Raji (cell line): ENCODE results near the gene ATP2A3.

Experiments used
- POLR2A ChIP-seq: IDR thresholded peaks from 2 replicates; pipeline ENCODE4 v1.6.1; 2011; ENCODE audit warnings: low read depth, low read length, control low read depth; ENCODE audit not compliant: insufficient read depth

The ATP2A3 gene

GRCh38 chr17:3919123-3919624 is 45.1 kb downstream of the ATP2A3 start:
- TF ChIP-seq POLR2A, result no peak

DNA sequence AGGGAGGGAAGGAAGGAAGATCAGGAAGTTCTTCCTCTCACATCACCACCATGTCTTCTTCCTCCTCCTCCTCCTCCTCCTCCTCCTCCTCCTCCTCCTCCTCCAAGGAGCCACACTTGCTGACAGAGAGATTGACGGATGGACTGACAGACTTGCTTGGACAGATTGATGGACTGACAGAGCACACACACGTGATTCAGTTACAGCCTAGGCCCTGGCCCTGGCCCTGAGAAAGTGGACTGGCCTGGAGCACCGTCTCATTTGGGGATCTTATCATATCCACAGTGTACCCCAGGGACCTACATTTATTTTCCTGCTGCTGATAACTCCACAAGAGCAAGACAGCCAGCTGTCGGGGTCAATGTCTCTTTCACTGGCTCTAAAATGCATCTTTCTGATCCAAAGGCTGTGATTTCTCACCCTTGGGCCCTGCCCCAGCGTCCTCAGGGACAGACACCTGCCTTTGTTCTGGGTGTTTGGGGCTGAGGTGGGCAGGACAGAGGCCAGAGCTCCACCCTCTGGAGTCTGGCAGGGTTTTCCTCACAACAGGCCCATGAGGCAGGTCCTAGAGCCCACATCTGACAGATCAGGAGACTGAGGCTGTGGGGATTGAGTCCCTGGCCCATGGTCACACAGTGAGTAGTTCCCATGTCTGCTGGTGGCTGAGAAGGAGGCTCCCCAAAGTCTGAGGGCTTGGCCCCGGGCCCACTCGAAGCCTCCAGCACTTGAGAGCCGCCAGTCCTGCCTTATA is 45.7 kb downstream of the ATP2A3 start:
- TF ChIP-seq POLR2A, result no peak

GRCh38 chr17:3917391-3917931 is 46.8 kb downstream of the ATP2A3 start:
- no peak for TF ChIP-seq POLR2A

DNA sequence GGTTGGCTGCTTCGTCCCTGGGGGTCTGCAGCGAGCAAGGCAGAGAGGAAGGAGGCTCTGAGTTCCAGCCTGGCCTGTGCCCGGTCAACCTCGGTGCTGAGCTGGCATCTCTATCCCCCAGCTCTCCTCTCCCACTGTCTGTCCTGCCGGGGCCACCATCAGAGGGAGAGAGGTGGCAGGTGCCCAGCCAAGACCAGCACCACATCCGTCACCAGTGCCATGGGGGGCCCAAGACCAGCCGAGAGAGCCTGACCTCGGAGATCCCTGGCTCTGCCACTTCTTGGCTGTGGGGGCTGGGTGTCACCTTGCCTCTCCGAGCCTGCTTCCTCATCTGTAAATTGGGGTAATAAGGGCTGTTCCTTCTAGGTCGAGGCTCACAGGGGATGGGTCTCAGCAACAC is 47.4 kb downstream of the ATP2A3 start:
- TF ChIP-seq POLR2A, result no peak

DNA sequence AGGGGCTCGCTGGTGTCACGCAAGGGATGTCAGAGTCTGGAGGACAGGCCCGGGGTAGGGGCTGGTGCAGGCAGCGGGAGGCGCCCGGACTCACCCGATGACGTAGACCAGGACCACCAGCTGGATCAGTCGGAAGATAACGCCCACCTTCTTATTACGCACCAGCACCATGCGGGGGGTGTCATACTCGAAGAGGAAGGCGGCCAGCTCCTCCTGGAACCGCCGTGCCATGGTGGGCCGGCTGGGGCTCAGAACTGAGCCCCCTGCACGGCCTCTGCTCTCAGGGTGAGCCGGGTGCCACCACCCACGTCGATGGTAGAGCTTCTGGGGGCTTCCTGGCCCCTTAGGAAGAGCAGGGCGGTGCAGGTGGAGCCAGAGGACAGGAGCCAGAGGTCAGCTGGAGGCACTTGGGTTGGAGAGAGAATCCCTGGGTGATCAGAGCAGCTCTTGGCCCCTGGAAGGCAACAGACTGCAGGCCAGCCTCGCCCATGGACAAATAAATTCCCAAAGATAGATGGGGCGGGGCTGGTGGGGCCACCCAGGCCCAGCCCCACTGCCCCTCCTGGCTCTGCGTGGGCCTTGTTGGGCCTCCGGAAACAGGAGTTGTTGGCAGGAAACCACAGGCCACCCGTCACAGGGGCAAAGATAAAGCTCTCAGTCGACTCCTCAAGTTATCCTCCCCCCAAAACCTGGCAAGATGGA is 48.1 kb downstream of the ATP2A3 start, which contains the start of gene P2RX1:
TSS of gene P2RX1 (minus strand) at position 471 of the 702 bp plus-strand sequence. CDS start at position 231, 240 bp downstream.
- TF ChIP-seq POLR2A, result no peak

- TF ChIP-seq POLR2A, result no peak
Measured at GRCh38 chr17:3915581-3915994, 48.6 kb downstream of the ATP2A3 start.

GRCh38 chr17:3914312-3914670 is 49.9 kb downstream of the ATP2A3 start:
- TF ChIP-seq POLR2A, result peak; percentile 26; the same call in 1 of the 2 replicates

DNA sequence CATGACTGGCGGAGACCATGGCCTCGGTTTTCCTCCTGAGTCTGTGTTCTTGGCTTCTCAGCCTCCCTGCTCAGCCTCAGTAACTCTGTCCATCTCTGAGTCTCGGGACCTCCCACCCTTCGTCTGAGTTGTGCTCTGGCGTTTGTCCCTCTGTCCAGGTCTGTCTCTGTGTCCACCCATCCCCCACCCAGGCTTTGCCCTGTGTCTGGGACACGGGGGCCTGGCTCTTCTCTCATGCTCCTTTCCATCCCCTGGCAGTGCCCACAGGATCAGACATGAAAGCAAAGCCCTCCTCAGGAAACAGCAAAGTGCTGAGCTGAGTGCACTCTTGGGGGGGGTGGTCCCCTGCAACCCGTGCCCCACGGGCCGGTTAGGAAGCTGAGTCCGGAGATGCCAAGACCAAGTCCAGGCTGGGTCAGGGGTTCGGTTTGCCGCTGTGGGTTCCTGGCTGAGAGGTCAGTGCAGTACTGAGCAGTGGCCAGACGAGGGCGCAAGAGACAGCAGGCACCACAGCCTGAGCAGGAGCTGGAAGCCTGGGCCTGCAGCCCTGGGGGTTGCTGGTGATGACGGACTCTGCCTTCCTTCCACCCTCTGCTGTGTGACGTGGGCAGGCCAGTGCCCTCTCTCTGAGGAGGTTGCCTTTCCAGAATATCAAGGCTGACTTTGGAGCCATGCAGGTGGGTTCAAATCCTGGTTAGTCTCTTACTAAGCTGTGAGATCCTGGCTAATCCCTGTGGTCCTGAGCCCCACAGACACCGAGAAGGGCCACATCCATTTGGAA is 50.5 kb downstream of the ATP2A3 start:
- no peak for TF ChIP-seq POLR2A

- no peak for TF ChIP-seq POLR2A
Measured at GRCh38 chr17:3912827-3913226, 51.4 kb downstream of the ATP2A3 start.

DNA sequence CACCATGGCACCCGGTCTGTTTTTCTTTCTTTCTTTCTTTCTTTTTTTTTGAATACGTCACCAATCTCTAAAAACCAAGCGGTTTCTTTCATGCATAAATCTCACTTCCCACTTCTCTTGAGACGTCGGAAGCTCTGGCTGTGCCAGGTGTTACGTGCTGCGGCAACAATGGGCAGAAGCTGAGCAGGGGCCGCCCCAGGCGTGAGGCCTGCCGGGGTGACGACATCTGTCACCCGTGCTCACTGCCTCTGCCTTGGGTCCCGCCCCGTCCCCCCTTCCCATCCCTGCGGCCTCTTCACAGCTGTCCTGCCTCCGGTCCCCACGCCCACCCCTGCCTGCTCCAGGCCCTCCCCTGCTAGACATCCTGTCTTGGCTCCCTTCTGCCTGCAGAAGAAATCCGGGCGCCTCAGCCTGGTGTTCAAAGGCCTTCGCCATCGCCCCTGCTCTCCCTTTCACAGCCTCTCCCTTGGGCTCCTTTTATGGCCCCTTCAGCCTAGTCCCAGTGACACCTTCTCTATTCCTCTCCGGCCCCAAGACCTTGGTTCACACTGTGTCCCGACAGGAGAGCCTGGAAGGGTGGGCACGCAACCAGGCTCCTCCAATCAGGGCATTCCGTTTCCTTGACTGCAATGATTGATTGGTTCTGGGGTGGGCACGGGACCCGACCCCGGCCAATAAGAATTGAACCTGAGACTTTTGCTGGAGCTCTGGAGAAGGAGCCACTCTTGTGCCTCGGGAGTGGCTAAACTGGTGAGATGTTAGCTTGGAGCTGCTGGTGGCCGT is 52.8 kb downstream of the ATP2A3 start:
- no peak for TF ChIP-seq POLR2A

GRCh38 chr17:3910420-3911270 is 53.6 kb downstream of the ATP2A3 start:
- no peak for TF ChIP-seq POLR2A

DNA sequence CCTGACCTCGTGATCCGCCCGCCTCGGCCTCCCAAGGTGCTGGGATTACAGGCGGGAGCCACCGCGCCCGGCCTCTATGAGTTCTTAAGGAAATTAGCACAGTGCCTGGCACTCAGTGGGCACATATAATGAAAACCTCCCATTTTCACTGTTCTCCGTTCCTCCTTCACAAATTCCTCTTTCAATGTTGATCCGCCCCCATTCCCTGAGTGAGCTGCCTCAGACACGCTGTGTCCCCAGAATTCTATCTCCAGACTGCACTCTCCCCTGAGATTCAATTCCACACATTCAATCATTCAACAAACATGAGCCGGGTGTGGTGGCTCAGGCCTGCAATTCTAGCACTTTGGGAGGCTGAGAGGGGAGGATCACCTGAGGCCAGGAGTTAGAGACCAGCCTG is 55.0 kb downstream of the ATP2A3 start:
- no peak for TF ChIP-seq POLR2A

GRCh38 chr17:3907483-3908216 is 56.6 kb downstream of the ATP2A3 start:
- no peak for TF ChIP-seq POLR2A
